ENCODE results near the gene ELP2. TPM values are rescaled to one million over a fixed set of nuclear protein-coding genes. Genes with fewer than 3 reads are reported as not detected.

Gene ELP2
- total RNA-seq, 1 experiment from 2014 or later = 54.2 TPM

DNA sequence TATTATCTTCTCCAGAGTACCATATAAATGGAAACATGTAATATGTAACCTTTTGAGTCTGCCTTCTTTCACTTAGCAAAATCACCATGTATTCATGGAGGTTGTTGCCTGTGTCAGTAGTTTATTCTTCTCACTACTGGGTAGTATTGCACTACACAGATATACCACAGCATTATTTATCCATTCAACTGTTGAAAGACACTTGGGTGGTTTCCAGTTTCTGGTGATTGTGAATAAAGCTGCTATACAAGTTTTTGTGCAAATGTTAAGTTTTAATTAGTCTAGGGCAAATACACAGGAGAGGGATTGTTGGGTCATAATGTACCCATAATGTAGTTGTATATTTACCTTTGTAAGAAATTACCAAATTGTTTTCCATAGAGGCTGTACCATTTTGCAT, 32.7 kb upstream of the ELP2 start:
- no peaks in the 10 kb centered on the region for H4K20me1 ChIP-seq (ENCODE audit: insufficient read depth)
- intact Hi-C loops (cut with micrococcal nuclease; ENCODE audit: unreplicated experiment) = loop anchor here (1.0 to 10.0 kb wide), 4 partner anchors 82 to 708 kb away; no protein-coding TSS in a partner anchor
- POLR2A ChIA-PET (ENCODE audit: unreplicated experiment) = no interaction called here
- H3K36me3 ChIP-seq (ENCODE audit: low read depth) = no peaks in the 10 kb centered on the region
- H3K9me3 ChIP-seq (ENCODE audit: insufficient read depth, low read depth) = no peaks in the 10 kb centered on the region
- no TSS peak for BruUV-seq (replicated peaks)
- no peak overlapping the region for H3K4me2 ChIP-seq
- no peaks in the 10 kb centered on the region for H3K27me3 ChIP-seq (ENCODE audit: insufficient read depth, low read depth)
- H3K9me2 ChIP-seq (ENCODE audit: insufficient read depth) = no peaks in the 10 kb centered on the region
- H3K4me3 ChIP-seq = no peak overlapping the region
- no peak overlapping the region for H2AFZ ChIP-seq
- no peak overlapping the region for H3K27ac ChIP-seq
- DNase-seq = no peak
- H3K79me2 ChIP-seq (ENCODE audit: low read depth) = no peaks in the 10 kb centered on the region
- CTCF ChIA-PET = interaction anchor here (1.2 kb wide), 1 partner anchor 81 kb away, joined by 3 read pairs; no protein-coding TSS in a partner anchor
- H3K4me1 ChIP-seq (replicated peaks; ENCODE audit: insufficient read depth) = no peaks in the 10 kb centered on the region
- no peaks in the 10 kb centered on the region for H3F3A ChIP-seq (ENCODE audit: insufficient read depth, low read depth)
- no peak for TF ChIP-seq EZH2 (IDR thresholded peaks at IDR 0.05; ENCODE audit: low read depth)
- TF ChIP-seq CTCF (conservative IDR thresholded peaks at IDR 0.05) = no peak

GRCh38 chr18:36099311-36099710, 30.4 kb upstream of the ELP2 start:
- TF ChIP-seq EZH2 (IDR thresholded peaks at IDR 0.05; ENCODE audit: low read depth) (no peak), CTCF (conservative IDR thresholded peaks at IDR 0.05) (no peak)
- H3K27ac ChIP-seq = no peak overlapping the region
- H3K9me3 ChIP-seq (ENCODE audit: insufficient read depth, low read depth) = no peaks in the 10 kb centered on the region
- no peaks in the 10 kb centered on the region for H3K79me2 ChIP-seq (ENCODE audit: low read depth)
- H3K4me3 ChIP-seq = no peak overlapping the region
- DNase-seq = no peak
- no peaks in the 10 kb centered on the region for H3K27me3 ChIP-seq (ENCODE audit: insufficient read depth, low read depth)
- ChIA-PET POLR2A (ENCODE audit: unreplicated experiment) (no interaction called here), CTCF (no interaction called here)
- H3F3A ChIP-seq (ENCODE audit: insufficient read depth, low read depth) = no peaks in the 10 kb centered on the region
- no peak overlapping the region for H3K4me2 ChIP-seq
- no peak overlapping the region for H2AFZ ChIP-seq
- H4K20me1 ChIP-seq (ENCODE audit: insufficient read depth) = no peaks in the 10 kb centered on the region
- no peaks in the 10 kb centered on the region for H3K4me1 ChIP-seq (replicated peaks; ENCODE audit: insufficient read depth)
- no peaks in the 10 kb centered on the region for H3K9me2 ChIP-seq (ENCODE audit: insufficient read depth)
- BruUV-seq (replicated peaks) = no TSS peak
- H3K36me3 ChIP-seq (ENCODE audit: low read depth) = no peaks in the 10 kb centered on the region
- intact Hi-C loops (cut with micrococcal nuclease; ENCODE audit: unreplicated experiment) = loop anchor here (5.0 to 10.0 kb wide), 3 partner anchors 85 to 705 kb away; no protein-coding TSS in a partner anchor

- Histone ChIP-seq H3K36me3 (ENCODE audit: low read depth) (no peaks in the 10 kb centered on the region), H3K4me3 (no peak overlapping the region), H3K4me1 (replicated peaks; ENCODE audit: insufficient read depth) (no peaks in the 10 kb centered on the region), H3K9me2 (ENCODE audit: insufficient read depth) (no peaks in the 10 kb centered on the region), H3K27me3 (ENCODE audit: insufficient read depth, low read depth) (no peaks in the 10 kb centered on the region), H3K9me3 (ENCODE audit: insufficient read depth, low read depth) (no peaks in the 10 kb centered on the region), H3K79me2 (ENCODE audit: low read depth) (no peaks in the 10 kb centered on the region), H3K27ac (no peak overlapping the region), H3K4me2 (no peak overlapping the region), H4K20me1 (ENCODE audit: insufficient read depth) (no peaks in the 10 kb centered on the region), H2AFZ (no peak overlapping the region), H3F3A (ENCODE audit: insufficient read depth, low read depth) (no peaks in the 10 kb centered on the region)
- intact Hi-C loops (cut with micrococcal nuclease; ENCODE audit: unreplicated experiment) = no loop called here
- BruUV-seq (replicated peaks) = no TSS peak
- no peak for DNase-seq
- ChIA-PET POLR2A (ENCODE audit: unreplicated experiment) (no interaction called here), CTCF (no interaction called here)
- TF ChIP-seq CTCF (conservative IDR thresholded peaks at IDR 0.05) (no peak), EZH2 (IDR thresholded peaks at IDR 0.05; ENCODE audit: low read depth) (no peak)
Measured at GRCh38 chr18:36101943-36102342, 27.8 kb upstream of the ELP2 start.
